H1 (cell line): ENCODE measurements around the gene UBR1. TPM values are rescaled to one million over a fixed set of nuclear protein-coding genes. Genes with fewer than 3 reads are reported as not detected.

Source experiments
- CTCF ChIA-PET: fragments of 300-600 bp; sonication (Branson Sonifier 250); formaldehyde crosslinking; loops from one replicate; lab custom pipeline; 2021; ENCODE audit not compliant: partially characterized antibody; lab: Charles Lee
- POLR2A ChIA-PET: fragments of 300-600 bp; sonication (Branson Sonifier 250); formaldehyde crosslinking; loops from one replicate; lab custom pipeline; 2021; ENCODE audit warnings: inconsistent platforms; ENCODE audit not compliant: partially characterized antibody; lab: Charles Lee
- DNase-seq, 2 experiments: peaks; one replicate each; pipeline versions ENCODE4 v3.0.0 to v3.0.0-alpha.2; 2010 to 2022; ENCODE audit warnings: low spot score in 2 of 2, low read depth in 1 of 2, mixed read lengths in 1 of 2
- FAIRE-seq: peaks from 2 replicates; lab custom pipeline; 2011; peaks lifted over from hg19 to GRCh38; lab: Jason Lieb, UNC
- H2AFZ ChIP-seq: 2 replicates; pipeline ENCODE4 v1.8.1; 2012; ENCODE audit warnings: low read length, inconsistent platforms
- H2AK5ac ChIP-seq: 2 replicates; pipeline ENCODE4 v1.6.1; 2013; ENCODE audit warnings: low read depth, low read length
- H2BK120ac ChIP-seq: replicated peaks from 2 replicates; pipeline ENCODE3; 2013; ENCODE audit warnings: low read depth, low read length, inconsistent platforms
- H2BK12ac ChIP-seq: 2 replicates; pipeline ENCODE4 v1.6.1; 2013; ENCODE audit warnings: low read depth, low read length
- H2BK15ac ChIP-seq: 2 replicates; pipeline ENCODE4 v1.6.1; 2013; ENCODE audit warnings: low read length
- H2BK20ac ChIP-seq: 2 replicates; pipeline ENCODE4 v1.6.1; 2013; ENCODE audit warnings: low read length
- H2BK5ac ChIP-seq: 2 replicates; pipeline ENCODE4 v1.6.1; 2013; ENCODE audit warnings: low read depth, low read length
- H3K14ac ChIP-seq: 2 replicates; pipeline ENCODE4 v1.6.1; 2013; ENCODE audit warnings: inconsistent platforms; ENCODE audit not compliant: insufficient read length
- H3K18ac ChIP-seq: 2 replicates; pipeline ENCODE4 v1.6.1; 2013; ENCODE audit warnings: low read length; ENCODE audit errors: extremely low read depth
- H3K23ac ChIP-seq: 2 replicates; pipeline ENCODE4 v1.6.1; 2013; ENCODE audit warnings: inconsistent platforms; ENCODE audit not compliant: insufficient read length
- H3K23me2 ChIP-seq: 2 replicates; pipeline ENCODE4 v1.6.1; 2013; ENCODE audit warnings: low read depth, low read length
- H3K27ac ChIP-seq: 2 replicates; pipeline ENCODE4 v1.6.1; 2011; ENCODE audit warnings: low read depth, low read length, inconsistent platforms
- H3K27me3 ChIP-seq, 4 experiments: replicated peaks in 1 of 4; 1 replicate in 1 of 4; 2 replicates in 3 of 4; pipeline versions ENCODE4 v1.6.1 to v1.8.1; 2011 to 2013; ENCODE audit warnings: low read length in 3 of 4, mild to moderate bottlenecking in 3 of 4, inconsistent platforms in 2 of 4, mixed read lengths in 2 of 4, moderate library complexity in 1 of 4; ENCODE audit not compliant: control insufficient read depth in 3 of 4, insufficient read depth in 3 of 4; ENCODE audit errors: extremely low read depth in 1 of 4
- H3K36me3 ChIP-seq, 4 experiments: 2 replicates each; pipeline versions ENCODE4 v1.6.1 to v1.8.1; 2011 to 2013; ENCODE audit warnings: mild to moderate bottlenecking in 4 of 4, low read length in 3 of 4, moderate library complexity in 2 of 4, control low read depth in 1 of 4, inconsistent platforms in 1 of 4; ENCODE audit not compliant: insufficient read depth in 4 of 4, control insufficient read depth in 2 of 4
- H3K4ac ChIP-seq: replicated peaks from 2 replicates; pipeline ENCODE3; 2013; ENCODE audit warnings: low read length, low read depth, mixed read lengths, inconsistent platforms; ENCODE audit not compliant: insufficient read length
- H3K4me1 ChIP-seq, 4 experiments: replicated peaks in 1 of 4; 1 replicate in 1 of 4; 2 replicates in 3 of 4; pipeline versions ENCODE4 v1.6.1 to v1.8.1; 2011 to 2013; ENCODE audit warnings: low read length in 3 of 4, inconsistent platforms in 2 of 4, mixed read lengths in 1 of 4; ENCODE audit not compliant: insufficient read depth in 4 of 4, control insufficient read depth in 3 of 4
- H3K4me2 ChIP-seq, 2 experiments: 2 replicates each; pipeline versions ENCODE4 v1.6.1 to v1.8.1; 2011 to 2013; ENCODE audit warnings: low read depth in 2 of 2, low read length in 2 of 2, control low read depth in 1 of 2, inconsistent platforms in 1 of 2, mild to moderate bottlenecking in 1 of 2; ENCODE audit not compliant: insufficient read depth in 1 of 2
- H3K4me3 ChIP-seq, 4 experiments: fragments of 200-600, 300-600 bp in 1 of 4; sonication (generic), shearing (Covaris generic), sonication (Bioruptor Twin) in 1 of 4; 2 replicates each; pipeline versions ENCODE4 v1.5.1 to v1.8.1; 2011 to 2016; ENCODE audit warnings: low read length in 4 of 4, low read depth in 3 of 4, control low read depth in 2 of 4, inconsistent platforms in 2 of 4, mild to moderate bottlenecking in 2 of 4, mixed read lengths in 1 of 4, moderate library complexity in 1 of 4; ENCODE audit not compliant: insufficient read depth in 2 of 4; ENCODE audit errors: extremely low read depth in 1 of 4
- H3K56ac ChIP-seq: replicated peaks from 2 replicates; pipeline ENCODE3; 2013; ENCODE audit warnings: low read depth, mild to moderate bottlenecking, mixed read lengths, low read length, inconsistent platforms; ENCODE audit not compliant: insufficient read length
- H3K79me1 ChIP-seq: 2 replicates; pipeline ENCODE4 v1.6.1; 2013; ENCODE audit warnings: low read depth, low read length, control low read depth
- H3K79me2 ChIP-seq, 2 experiments: 2 replicates each; pipeline versions ENCODE4 v1.6.1 to v1.8.1; 2012 to 2013; ENCODE audit warnings: low read length in 2 of 2, mild to moderate bottlenecking in 2 of 2, inconsistent platforms in 1 of 2; ENCODE audit not compliant: insufficient read depth in 2 of 2, control insufficient read depth in 1 of 2
- H3K9ac ChIP-seq, 4 experiments: replicated peaks in 1 of 4; 1 replicate in 1 of 4; 2 replicates in 3 of 4; pipeline versions ENCODE4 v1.6.1 to v1.8.1; 2011 to 2013; ENCODE audit warnings: low read depth in 3 of 4, low read length in 3 of 4, control low read depth in 2 of 4, mild to moderate bottlenecking in 2 of 4, moderate library complexity in 2 of 4, inconsistent platforms in 1 of 4; ENCODE audit errors: extremely low read depth in 1 of 4
- H3K9me3 ChIP-seq, 2 experiments: 2 replicates each; pipeline versions ENCODE4 v1.6.1 to v1.8.1; 2012 to 2013; ENCODE audit warnings: mild to moderate bottlenecking in 2 of 2, moderate library complexity in 2 of 2, control low read depth in 1 of 2, inconsistent platforms in 1 of 2, low read depth in 1 of 2, low read length in 1 of 2, mixed read lengths in 1 of 2; ENCODE audit not compliant: insufficient read depth in 2 of 2
- H4K20me1 ChIP-seq, 2 experiments: replicated peaks in 1 of 2; 2 replicates each; pipeline versions ENCODE3 to v1.8.1; 2011 to 2013; ENCODE audit warnings: inconsistent platforms in 2 of 2, low read length in 2 of 2, mild to moderate bottlenecking in 1 of 2; ENCODE audit not compliant: insufficient read depth in 2 of 2, control insufficient read depth in 1 of 2
- H4K5ac ChIP-seq: 2 replicates; pipeline ENCODE4 v1.6.1; 2013; ENCODE audit warnings: low read length, low read depth, mixed read lengths, inconsistent platforms; ENCODE audit not compliant: insufficient read length
- H4K8ac ChIP-seq: 2 replicates; pipeline ENCODE4 v1.8.0; 2013; ENCODE audit warnings: mild to moderate bottlenecking, moderate library complexity, low read length, inconsistent platforms; ENCODE audit not compliant: insufficient read depth; ENCODE audit errors: extremely low read depth
- H4K91ac ChIP-seq: replicated peaks from 2 replicates; pipeline ENCODE3; 2013; ENCODE audit warnings: low read length, mixed read lengths, inconsistent platforms; ENCODE audit not compliant: insufficient read length
- whole genome bisulfite sequencing, 2 experiments: shearing (Covaris generic) in 1 of 2; methylation state at CpG; one replicate each; pipeline versions ENCODE4 v1.1.6 to v1.1.7; 2013 to 2015; ENCODE audit warnings: low lambda C conversion rate in 2 of 2, mixed read lengths in 2 of 2, inconsistent platforms in 1 of 2, low coverage in 1 of 2, missing lambda C conversion rate in 1 of 2; ENCODE audit not compliant: insufficient replicate concordance in 2 of 2, insufficient coverage in 1 of 2, insufficient read length in 1 of 2; ENCODE audit errors: extremely low coverage in 1 of 2, missing lambda C conversion rate in 1 of 2; 5-methylcytosine and 5-hydroxymethylcytosine counted together
- polyA plus RNA-seq, 7 experiments: library from polyadenylated mRNA; depleted of rRNA in 3 of 7; stranded (reverse) in 5 of 7; unstranded in 2 of 7; fragments of >200 nt in 5 of 7; fragments of 200-250 nt in 2 of 7; gene quantifications; 1 replicate in 5 of 7; 2 replicates in 1 of 7; 4 replicates in 1 of 7; pipeline versions ENCODE4 v1.2.1 to v1.2.3, GENCODE V29; 2011 to 2013; ENCODE audit warnings: missing spikeins in 2 of 7, mixed read lengths in 2 of 7
- total RNA-seq: library from RNA; stranded (reverse); fragmentation: NEBNext Ultra II Directional; extraction: Animal tissue kit (Norgen Biotek cat#: 25700); gene quantifications from 2 replicates; pipeline ENCODE4 v1.2.1, GENCODE V29; 2021
- TF ChIP-seq, protein P1 (sequence below), 3 experiments: IDR thresholded peaks; 1 replicate in 2 of 3; 2 replicates in 1 of 3; pipeline versions ENCODE4 v1.5.1 to v1.6.1; 2011; ENCODE audit warnings: low read length in 3 of 3, mild to moderate bottlenecking in 3 of 3, inconsistent platforms in 2 of 3, low read depth in 1 of 3, moderate library complexity in 1 of 3; ENCODE audit not compliant: insufficient read depth in 1 of 3; ENCODE audit errors: control extremely low read depth in 1 of 3
- TF ChIP-seq, protein P2 (sequence below): IDR thresholded peaks from 2 replicates; pipeline ENCODE4 v1.6.1; 2012; ENCODE audit warnings: low read length, inconsistent platforms

UBR1 gene
- total and polyA plus RNA-seq, 2 of the 8 experiments (the other 6 are each of a cell fraction or from before 2014, with no cell fraction given) = 3.7 to 18.7 TPM

DNA sequence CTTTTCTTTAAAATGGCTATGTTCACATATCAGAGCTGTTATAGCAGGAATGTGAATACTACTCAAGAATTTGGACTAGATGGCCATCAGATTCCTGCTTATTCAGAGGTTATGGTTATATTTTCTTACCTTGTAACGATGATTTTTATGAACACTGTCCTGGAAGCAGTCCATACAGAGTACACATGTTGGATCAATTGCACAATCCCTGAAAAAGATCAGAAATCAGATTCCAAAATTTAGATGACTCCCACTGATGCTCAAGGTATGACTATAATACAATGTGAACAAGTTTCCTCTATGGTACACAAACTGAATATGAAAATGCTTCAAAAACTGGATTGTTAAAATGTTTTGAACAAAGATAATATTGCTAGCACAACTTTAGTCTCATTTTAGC is 23.3 kb downstream of the UBR1 start:
- ChIA-PET CTCF (no interaction called here), POLR2A (no interaction called here)
- Histone ChIP-seq H3K9ac (no peak overlapping the region), H3K79me1 (no peaks in the 10 kb centered on the region; the same call in 1 of the 2 replicates), H3K56ac (no peak overlapping the region), H2BK12ac (no peak overlapping the region), H3K18ac (no peak overlapping the region), H4K20me1 (no peaks in the 10 kb centered on the region), H3K27me3 (no peaks in the 10 kb centered on the region), H2BK120ac (no peak overlapping the region), H3K4me3 (no peak overlapping the region), H4K91ac (no peak overlapping the region), H4K5ac (no peak overlapping the region), H3K36me3 (peaks cover 0 to 21% (median 11%) of the 10 kb centered on the region in 4 experiments; a peak in 5 of 8 replicates), H3K79me2 (peaks cover 0 to 8% of the 10 kb centered on the region in 2 experiments; a peak in 1 of 4 replicates), H3K4me1 (peaks cover 0 to 2% (median 0%) of the 10 kb centered on the region in 4 experiments; a peak in 2 of 7 replicates), H2AFZ (no peak overlapping the region), H3K14ac (no peak overlapping the region), H2BK15ac (no peak overlapping the region), H3K4me2 (no peak overlapping the region), H3K23me2 (no peaks in the 10 kb centered on the region), H2BK5ac (no peak overlapping the region), H2BK20ac (no peak overlapping the region), H3K27ac (no peak overlapping the region), H3K4ac (no peak overlapping the region), H3K23ac (no peak overlapping the region), H3K9me3 (no peaks in the 10 kb centered on the region), H2AK5ac (no peak overlapping the region), H4K8ac (no peak overlapping the region)
- TF ChIP-seq, protein P1, sequence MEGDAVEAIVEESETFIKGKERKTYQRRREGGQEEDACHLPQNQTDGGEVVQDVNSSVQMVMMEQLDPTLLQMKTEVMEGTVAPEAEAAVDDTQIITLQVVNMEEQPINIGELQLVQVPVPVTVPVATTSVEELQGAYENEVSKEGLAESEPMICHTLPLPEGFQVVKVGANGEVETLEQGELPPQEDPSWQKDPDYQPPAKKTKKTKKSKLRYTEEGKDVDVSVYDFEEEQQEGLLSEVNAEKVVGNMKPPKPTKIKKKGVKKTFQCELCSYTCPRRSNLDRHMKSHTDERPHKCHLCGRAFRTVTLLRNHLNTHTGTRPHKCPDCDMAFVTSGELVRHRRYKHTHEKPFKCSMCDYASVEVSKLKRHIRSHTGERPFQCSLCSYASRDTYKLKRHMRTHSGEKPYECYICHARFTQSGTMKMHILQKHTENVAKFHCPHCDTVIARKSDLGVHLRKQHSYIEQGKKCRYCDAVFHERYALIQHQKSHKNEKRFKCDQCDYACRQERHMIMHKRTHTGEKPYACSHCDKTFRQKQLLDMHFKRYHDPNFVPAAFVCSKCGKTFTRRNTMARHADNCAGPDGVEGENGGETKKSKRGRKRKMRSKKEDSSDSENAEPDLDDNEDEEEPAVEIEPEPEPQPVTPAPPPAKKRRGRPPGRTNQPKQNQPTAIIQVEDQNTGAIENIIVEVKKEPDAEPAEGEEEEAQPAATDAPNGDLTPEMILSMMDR (IDR thresholded peaks at IDR 0.05; ENCODE audit: control extremely low read depth in 1 of 3, insufficient read depth in 1 of 3, low read depth in 1 of 3, low read length in 3 of 3) = no peak
- TF ChIP-seq, protein P2, sequence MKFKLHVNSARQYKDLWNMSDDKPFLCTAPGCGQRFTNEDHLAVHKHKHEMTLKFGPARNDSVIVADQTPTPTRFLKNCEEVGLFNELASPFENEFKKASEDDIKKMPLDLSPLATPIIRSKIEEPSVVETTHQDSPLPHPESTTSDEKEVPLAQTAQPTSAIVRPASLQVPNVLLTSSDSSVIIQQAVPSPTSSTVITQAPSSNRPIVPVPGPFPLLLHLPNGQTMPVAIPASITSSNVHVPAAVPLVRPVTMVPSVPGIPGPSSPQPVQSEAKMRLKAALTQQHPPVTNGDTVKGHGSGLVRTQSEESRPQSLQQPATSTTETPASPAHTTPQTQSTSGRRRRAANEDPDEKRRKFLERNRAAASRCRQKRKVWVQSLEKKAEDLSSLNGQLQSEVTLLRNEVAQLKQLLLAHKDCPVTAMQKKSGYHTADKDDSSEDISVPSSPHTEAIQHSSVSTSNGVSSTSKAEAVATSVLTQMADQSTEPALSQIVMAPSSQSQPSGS = no peak
- DNase-seq = no peak
- FAIRE-seq = no peak
- WGBS, 2 experiments = 91% methylated on average over 1 of the region's 1 CpG; no CpG with 5 or more reads in 1 of the 2 experiments
